HepG2 (cell line): ENCODE results near the gene MRE11. TPM values are rescaled to one million over a fixed set of nuclear protein-coding genes. Genes with fewer than 3 reads are reported as not detected.

Experiments used
- ATAC-seq: fragments of 200-7000 bp; cut with Tn5 transposase; 3 replicates; pipeline ENCODE4 v1.9.1; 2020; ENCODE audit warnings: mild to moderate bottlenecking, moderate library complexity
- BruUV-seq: library from RNA; stranded (reverse); fragments of 400-500 nt; replicated peaks from 2 replicates; lab custom pipeline; 2021; lab: Mats Ljungman, UMichigan
- CTCF ChIA-PET: fragments of 300-600 bp; formaldehyde crosslinking; extraction: SDS; loops from one replicate; lab custom pipeline; 2021; ENCODE audit warnings: low total read pairs, inconsistent platforms, low intra/inter-chr PET ratio; lab: Yijun Ruan, JAX
- POLR2A ChIA-PET: fragments of 350-600 bp; sonication (Branson Sonifier 250); formaldehyde crosslinking; loops from one replicate; lab custom pipeline; 2020; ENCODE audit warnings: antibody characterized with exemption, inconsistent platforms; lab: Yijun Ruan, JAX
- DNase-seq: peaks from one replicate; pipeline ENCODE4 v3.0.0-alpha.2; 2015; ENCODE audit warnings: low spot score
- FAIRE-seq: peaks from 3 replicates; lab custom pipeline; 2011; peaks lifted over from hg19 to GRCh38; lab: Jason Lieb, UNC
- H2AFZ ChIP-seq: one replicate; pipeline ENCODE4 v1.6.1; 2011; ENCODE audit warnings: low read length, inconsistent platforms
- H3K27ac ChIP-seq: fragments of 300-600 bp; 3 replicates; pipeline ENCODE4 v1.8.0; 2011; ENCODE audit warnings: mixed run types, mild to moderate bottlenecking, mixed read lengths, low read length, inconsistent platforms; ENCODE audit not compliant: insufficient read depth; ENCODE audit errors: extremely low read length
- H3K27me3 ChIP-seq, 2 experiments: fragments of 200-600 bp in 1 of 2; 2 replicates in 1 of 2; 3 replicates in 1 of 2; pipeline versions ENCODE4 v1.6.0 to v1.8.0; 2011; ENCODE audit warnings: low read length in 2 of 2, mild to moderate bottlenecking in 2 of 2, moderate library complexity in 2 of 2, inconsistent platforms in 1 of 2; ENCODE audit not compliant: insufficient read depth in 2 of 2, control insufficient read depth in 1 of 2
- H3K36me3 ChIP-seq, 2 experiments: fragments of 200-600 bp in 1 of 2; replicated peaks in 1 of 2; 2 replicates in 1 of 2; 3 replicates in 1 of 2; pipeline versions ENCODE4 v1.5.1 to v1.8.0; 2011; ENCODE audit warnings: low read length in 2 of 2, inconsistent platforms in 1 of 2; ENCODE audit not compliant: insufficient read depth in 2 of 2, control insufficient read depth in 1 of 2
- H3K4me1 ChIP-seq: 2 replicates; pipeline ENCODE4 v1.5.1; 2012; ENCODE audit warnings: low read length, inconsistent platforms; ENCODE audit not compliant: insufficient read depth
- H3K4me2 ChIP-seq: 2 replicates; pipeline ENCODE4 v1.6.0; 2011; ENCODE audit warnings: low read depth, low read length, inconsistent platforms
- H3K4me3 ChIP-seq, 3 experiments: fragments of 200-600 bp in 1 of 3; sonication (generic), shearing (Covaris generic) in 1 of 3; replicated peaks in 1 of 3; 2 replicates each; pipeline ENCODE4 v1.5.1; 2011 to 2016; ENCODE audit warnings: low read length in 3 of 3, inconsistent platforms in 2 of 3, low read depth in 2 of 3, mild to moderate bottlenecking in 2 of 3, control low read depth in 1 of 3, mixed read lengths in 1 of 3; ENCODE audit not compliant: insufficient read depth in 1 of 3
- H3K79me2 ChIP-seq: one replicate; pipeline ENCODE4 v1.6.1; 2011; ENCODE audit warnings: low read length, inconsistent platforms; ENCODE audit not compliant: insufficient read depth
- H3K9ac ChIP-seq: 2 replicates; pipeline ENCODE4 v1.6.0; 2011; ENCODE audit warnings: mild to moderate bottlenecking, low read depth, low read length, inconsistent platforms; ENCODE audit not compliant: insufficient read depth
- H3K9me3 ChIP-seq: 2 replicates; pipeline ENCODE4 v1.5.1; 2012; ENCODE audit warnings: mild to moderate bottlenecking, low read length
- H4K20me1 ChIP-seq: 2 replicates; pipeline ENCODE4 v1.6.0; 2011; ENCODE audit warnings: inconsistent platforms, mild to moderate bottlenecking, low read length, moderate library complexity; ENCODE audit not compliant: insufficient read depth
- FOXP1 ChIP-seq, 2 experiments: fragments of 450-650 bp in 1 of 2; IDR thresholded peaks; 2 replicates each; pipeline ENCODE4 v1.6.1; 2017 to 2018; ENCODE audit warnings: antibody characterized with exemption in 1 of 2
- ZBED4 ChIP-seq: sonication (generic); formaldehyde crosslinking; IDR thresholded peaks from 2 replicates; pipeline ENCODE4 v1.4.0; 2020; ENCODE audit warnings: missing genetic modification reagents, borderline replicate concordance
- ZBTB14 ChIP-seq: sonication (generic); formaldehyde crosslinking; IDR thresholded peaks from 2 replicates; pipeline ENCODE4 v1.4.0; 2020; ENCODE audit warnings: missing genetic modification reagents
- ZFX ChIP-seq: sonication (generic); formaldehyde crosslinking; IDR thresholded peaks from 2 replicates; pipeline ENCODE4 v1.4.0; 2020; ENCODE audit warnings: mild to moderate bottlenecking, low read depth, missing genetic modification reagents, moderate library complexity
- ZKSCAN5 ChIP-seq: sonication (generic); formaldehyde crosslinking; IDR thresholded peaks from 2 replicates; pipeline ENCODE4 v1.5.1; 2020; ENCODE audit warnings: mild to moderate bottlenecking, missing genetic modification reagents
- ZMYM4 ChIP-seq: sonication (generic); formaldehyde crosslinking; IDR thresholded peaks from 2 replicates; pipeline ENCODE4 v1.8.1; 2023; ENCODE audit warnings: mild to moderate bottlenecking, missing genetic modification reagents
- ZNF484 ChIP-seq: sonication (generic); formaldehyde crosslinking; IDR thresholded peaks from 2 replicates; pipeline ENCODE4 v1.5.1; 2020; ENCODE audit warnings: mild to moderate bottlenecking, low read depth, missing genetic modification reagents, borderline replicate concordance
- ZNF646 ChIP-seq: sonication (generic); formaldehyde crosslinking; IDR thresholded peaks from 2 replicates; pipeline ENCODE4 v1.9.0; 2021; ENCODE audit warnings: mild to moderate bottlenecking, missing genetic modification reagents
- ZZZ3 ChIP-seq: sonication (generic); formaldehyde crosslinking; IDR thresholded peaks from 2 replicates; pipeline ENCODE4 v1.4.0; 2020; ENCODE audit warnings: missing genetic modification reagents, mild to moderate bottlenecking, borderline replicate concordance
- WGBS: methylation state at CpG from one replicate; pipeline ENCODE4 v1.1.6; 2017; ENCODE audit warnings: low lambda C conversion rate; 5-methylcytosine and 5-hydroxymethylcytosine counted together
- in situ Hi-C: cut with HindIII; loops from 2 replicates; pipeline ENCODE4 v1.10.0; 2017; ENCODE audit warnings: low pct_unique_long_range_greater_than_20kb; ENCODE audit not compliant: extremely low pct_ligation_motif_present
- intact Hi-C: fragments of 100-400 bp; cut with micrococcal nuclease; formaldehyde crosslinking; loops from one replicate; pipeline ENCODE4 v1.10.0; 2022; ENCODE audit not compliant: unreplicated experiment
- polyA plus RNA-seq, 8 experiments: library from polyadenylated mRNA; depleted of rRNA in 3 of 8; stranded (reverse) in 7 of 8; unstranded in 1 of 8; fragments of >200 nt; fragmentation: Illumina TruSeq in 4 of 8; extraction: Trizol in 4 of 8; gene quantifications; 2 replicates each; pipeline versions ENCODE4 v1.2.1 to v1.2.3, GENCODE V29; 2011 to 2016; ENCODE audit warnings: low read depth in 4 of 8, missing spikeins in 1 of 8, mixed read lengths in 1 of 8; ENCODE audit not compliant: insufficient read depth in 1 of 8
- total RNA-seq, 5 experiments: library from RNA; depleted of rRNA; stranded (reverse); fragments of >200 nt; fragmentation: Illumina TruSeq; extraction: Trizol; gene quantifications; 2 replicates each; pipeline ENCODE4 v1.2.3, GENCODE V29; 2016; ENCODE audit warnings: low read depth in 1 of 5

The MRE11 gene
- total and polyA plus RNA-seq, 2 of the 13 experiments (the other 11 are each of a cell fraction or from before 2014, with no cell fraction given) = 7.2 to 37.3 TPM

GRCh38 chr11:94524341-94524740, 30.7 kb upstream of the MRE11 start:
- CTCF ChIA-PET = no interaction called here
- Histone ChIP-seq H3K4me2 (no peak overlapping the region), H3K36me3 (no peaks in the 10 kb centered on the region), H3K9me3 (no peaks in the 10 kb centered on the region), H4K20me1 (no peaks in the 10 kb centered on the region), H3K27me3 (no peaks in the 10 kb centered on the region), H3K4me3 (no peak overlapping the region), H2AFZ (no peak overlapping the region), H3K79me2 (no peaks in the 10 kb centered on the region), H3K27ac (no peak overlapping the region), H3K9ac (no peak overlapping the region), H3K4me1 (no peaks in the 10 kb centered on the region)
- no peak for FAIRE-seq
- intact Hi-C loops = no loop called here
- no peak for DNase-seq
- POLR2A ChIA-PET = no interaction called here
- 0% methylated on average over 1 of the region's 1 CpG for WGBS
- in situ Hi-C loops = no loop called here
- no peak for ATAC-seq
- BruUV-seq = no TSS peak
- TF ChIP-seq ZBED4 (no peak), ZMYM4 (CRISPR knock-in tag) (no peak), ZFX (no peak), ZNF646 (CRISPR knock-in tag) (no peak), ZBTB14 (no peak), ZKSCAN5 (CRISPR knock-in tag) (no peak), ZNF484 (CRISPR knock-in tag) (no peak), ZZZ3 (CRISPR knock-in tag) (no peak), FOXP1 (IDR thresholded peaks at IDR 0.05) (no peak), FOXP1 (CRISPR knock-in tag; IDR thresholded peaks at IDR 0.05) (no peak)
